Skin epidermis (tissue), 12 donors: ENCODE results near the gene GBF1.

Source experiments
- H3K27ac ChIP-seq, 21 experiments: fragments of 200-600 bp; sonication (generic) in 11 of 21; one replicate each; pipeline ENCODE4 v1.5.0; 2020; ENCODE audit warnings: mild to moderate bottlenecking in 3 of 21, inconsistent platforms in 2 of 21, moderate library complexity in 2 of 21
- H3K4me3 ChIP-seq, 7 experiments: fragments of 200-600 bp; sonication (generic) in 2 of 7; one replicate each; pipeline ENCODE4 v1.5.0; 2020; ENCODE audit warnings: inconsistent platforms in 2 of 7, mild to moderate bottlenecking in 2 of 7, moderate library complexity in 1 of 7

Gene GBF1

GRCh38 chr10:102399217-102400021 lies 154.1 kb downstream of the GBF1 start:
- peak overlapping the region; percentile 36 to 49 (median 46) for H3K4me3 ChIP-seq
- H3K27ac ChIP-seq: peak overlapping the region in 20 of 21 experiments; percentile 55 to 92 (median 79)

GRCh38 chr10:102400076-102400475 lies 154.7 kb downstream of the GBF1 start:
- peak overlapping the region in 11 of 21 experiments; percentile 55 to 89 (median 78) for H3K27ac ChIP-seq
- peak overlapping the region in 2 of 7 experiments; percentile 48 to 49 for H3K4me3 ChIP-seq

GRCh38 chr10:102400598-102401341 lies 155.4 kb downstream of the GBF1 start:
- Histone ChIP-seq H3K4me3 (no peak overlapping the region), H3K27ac (no peak overlapping the region)

DNA sequence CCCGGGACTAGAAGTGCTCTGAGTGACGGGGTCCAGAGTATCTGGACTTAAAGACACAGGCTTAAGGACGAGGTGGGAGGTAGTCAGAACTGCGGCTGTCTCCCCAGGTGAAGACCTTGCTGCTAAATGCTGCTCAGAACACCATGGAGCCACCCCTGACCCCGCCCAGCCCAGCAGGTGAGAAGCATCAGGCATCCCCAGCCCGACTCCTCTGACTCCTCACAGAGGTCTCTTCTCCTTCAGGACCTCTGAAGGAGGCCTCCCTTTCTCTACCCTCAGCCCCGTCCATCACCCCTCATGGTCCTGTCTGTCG lies 156.0 kb downstream of the GBF1 start:
- H3K27ac ChIP-seq: no peak overlapping the region
- no peak overlapping the region for H3K4me3 ChIP-seq

DNA sequence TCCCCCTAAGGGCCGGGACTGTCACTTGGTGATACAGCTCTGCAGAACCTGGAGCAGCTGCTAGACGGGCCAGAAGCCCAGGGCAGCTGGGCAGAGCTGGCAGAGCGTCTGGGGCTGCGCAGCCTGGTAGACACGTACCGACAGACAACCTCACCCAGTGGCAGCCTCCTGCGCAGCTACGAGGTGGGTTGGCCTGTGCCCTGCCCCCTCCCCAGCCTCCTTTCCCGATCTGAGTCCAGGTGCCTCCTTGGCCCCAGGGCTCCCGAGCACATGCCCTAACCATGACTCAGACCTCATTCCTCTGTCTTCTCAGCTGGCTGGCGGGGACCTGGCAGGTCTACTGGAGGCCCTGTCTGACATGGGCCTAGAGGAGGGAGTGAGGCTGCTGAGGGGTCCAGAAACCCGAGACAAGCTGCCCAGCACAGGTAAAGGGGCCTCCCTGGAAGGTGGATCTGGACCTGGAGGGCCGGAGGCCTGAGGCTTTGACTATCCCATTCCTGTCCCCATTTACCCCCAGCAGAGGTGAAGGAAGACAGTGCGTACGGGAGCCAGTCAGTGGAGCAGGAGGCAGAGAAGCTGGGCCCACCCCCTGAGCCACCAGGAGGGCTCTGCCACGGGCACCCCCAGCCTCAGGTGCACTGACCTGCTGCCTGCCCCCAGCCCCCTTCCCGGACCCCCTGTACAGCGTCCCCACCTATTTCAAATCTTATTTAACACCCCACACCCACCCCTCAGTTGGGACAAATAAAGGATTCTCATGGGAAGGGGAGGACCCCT lies 156.6 kb downstream of the GBF1 start:
- Histone ChIP-seq H3K4me3 (no peak overlapping the region), H3K27ac (no peak overlapping the region)

- no peak overlapping the region for H3K4me3 ChIP-seq
- H3K27ac ChIP-seq: peak overlapping the region in 1 of 21 experiments; percentile 18
Observed at GRCh38 chr10:102402512-102402896, 157.2 kb downstream of the GBF1 start.

DNA sequence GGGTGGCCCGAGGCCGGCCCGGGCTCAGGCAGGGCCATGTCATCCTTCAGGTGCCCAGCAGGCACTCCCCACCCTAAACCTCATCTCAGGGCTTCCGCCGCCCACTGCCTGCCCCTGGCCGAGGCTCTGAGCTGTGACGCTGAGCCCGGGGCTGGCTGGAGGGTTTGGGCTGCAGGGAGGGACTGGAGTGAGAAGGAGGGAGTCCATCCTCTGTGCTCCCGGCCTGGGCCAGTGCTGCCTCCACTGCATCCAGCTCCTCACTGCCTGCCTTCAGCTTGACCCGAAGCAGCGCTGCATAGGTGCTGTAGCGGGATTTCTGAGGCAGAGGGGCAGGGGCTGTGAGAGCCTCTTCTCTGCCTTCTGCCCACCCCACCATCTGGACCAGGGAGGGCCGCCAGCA lies 157.8 kb downstream of the GBF1 start:
- no peak overlapping the region for H3K27ac ChIP-seq
- no peak overlapping the region for H3K4me3 ChIP-seq

GRCh38 chr10:102404361-102405107 lies 159.2 kb downstream of the GBF1 start:
- Histone ChIP-seq H3K27ac (no peak overlapping the region), H3K4me3 (no peak overlapping the region)

GRCh38 chr10:102405108-102405571 lies 159.8 kb downstream of the GBF1 start:
- no peak overlapping the region for H3K27ac ChIP-seq
- no peak overlapping the region for H3K4me3 ChIP-seq

- H3K4me3 ChIP-seq: no peak overlapping the region
- no peak overlapping the region for H3K27ac ChIP-seq
Observed at GRCh38 chr10:102405632-102406031, 160.3 kb downstream of the GBF1 start.

- Histone ChIP-seq H3K4me3 (no peak overlapping the region), H3K27ac (no peak overlapping the region)
Observed at GRCh38 chr10:102406815-102407214, 161.5 kb downstream of the GBF1 start.

GRCh38 chr10:102407425-102408130 lies 162.2 kb downstream of the GBF1 start:
- no peak overlapping the region for H3K27ac ChIP-seq
- no peak overlapping the region for H3K4me3 ChIP-seq

- peak overlapping the region; percentile 26 to 45 (median 30) for H3K4me3 ChIP-seq
Observed at GRCh38 chr10:102408131-102408727, 162.9 kb downstream of the GBF1 start.

GRCh38 chr10:102408728-102409603 lies 163.6 kb downstream of the GBF1 start:
- Histone ChIP-seq H3K27ac (peak overlapping the region in 1 of 21 experiments; percentile 37), H3K4me3 (peak overlapping the region; percentile 26 to 45 (median 30))

More at GRCh38 chr10:102408131-102408727, 162.9 kb downstream of the GBF1 start:
- no peak overlapping the region for H3K27ac ChIP-seq

- H3K4me3 ChIP-seq: peak overlapping the region; percentile 19 to 45 (median 30)
- H3K27ac ChIP-seq: peak overlapping the region in 1 of 21 experiments; percentile 55
Observed at GRCh38 chr10:102409604-102410428, 164.5 kb downstream of the GBF1 start.

- Histone ChIP-seq H3K27ac (peak overlapping the region in 1 of 21 experiments; percentile 55), H3K4me3 (peak overlapping the region; percentile 2 to 40 (median 21))
Observed at GRCh38 chr10:102410429-102411073, 165.2 kb downstream of the GBF1 start.
